ENCODE measurements around the gene SUSD1.

GRCh38 chr9:112063151-112063550 lies 111.9 kb downstream of the SUSD1 start:
- TF ChIP-seq CTCF (IDR thresholded peaks at IDR 0.05) (no peak), EZH2 (IDR thresholded peaks at IDR 0.05; ENCODE audit: borderline replicate concordance, insufficient read depth, low read depth, low read length, poor library complexity, severe bottlenecking) (no peak)

Data from B cell (primary cell).